Right lobe of liver (tissue), 6 donors: Measurements from ENCODE around the gene PKM. TPM values are rescaled to one million over a fixed set of nuclear protein-coding genes. Genes with fewer than 3 reads are reported as not detected.

Source experiments
- ATAC-seq, 4 donors: fragments of 200-7000 bp; cut with Tn5 transposase; one replicate each; pipeline ENCODE4 v1.9.1; 2020; ENCODE audit warnings: mild to moderate bottlenecking in 4 of 4, moderate library complexity in 4 of 4
- DNase-seq, 3 donors: peaks; one replicate each; pipeline ENCODE4 v3.0.0-alpha.2; 2020
- H3K27ac ChIP-seq, 3 donors: fragments of 200-600 bp; one replicate each; pipeline ENCODE4 v1.8.0; 2022
- H3K27me3 ChIP-seq, 2 donors: fragments of 200-600 bp; one replicate each; pipeline ENCODE4 v1.8.0; 2022
- H3K36me3 ChIP-seq, 4 donors: fragments of 200-600 bp; sonication (generic) in 1 of 4; one replicate each; pipeline versions ENCODE4 v1.5.1 to v1.8.0; 2017 to 2022; ENCODE audit warnings: control low read depth in 1 of 4
- H3K4me1 ChIP-seq, 4 donors: fragments of 200-600 bp; sonication (generic) in 1 of 4; one replicate each; pipeline versions ENCODE4 v1.5.1 to v1.8.0; 2017 to 2022; ENCODE audit warnings: control low read depth in 1 of 4
- H3K4me3 ChIP-seq, 3 donors: fragments of 200-600 bp; one replicate each; pipeline ENCODE4 v1.8.0; 2022
- H3K9me3 ChIP-seq, 4 donors: fragments of 200-600 bp; sonication (generic) in 1 of 4; one replicate each; pipeline versions ENCODE4 v1.5.1 to v1.8.0; 2017 to 2022; ENCODE audit warnings: control low read depth in 1 of 4
- POLR2A ChIP-seq: fragments of 450-650 bp; IDR thresholded peaks from one replicate; pipeline ENCODE4 v1.6.1; 2017; ENCODE audit warnings: antibody characterized with exemption, mild to moderate bottlenecking
- WGBS: methylation state at CpG from one replicate; pipeline ENCODE4 v1.1.6; 2018; ENCODE audit warnings: low coverage, low lambda C conversion rate; ENCODE audit not compliant: insufficient coverage; ENCODE audit errors: missing lambda C conversion rate; 5-methylcytosine and 5-hydroxymethylcytosine counted together
- intact Hi-C, 2 donors: fragments of 100-400 bp; cut with DNase I; formaldehyde crosslinking; loops; one replicate each; pipeline versions ENCODE4 v1.11.2 to v1.14.1; 2022
- total RNA-seq, 6 experiments: library from RNA; depleted of rRNA in 2 of 6; stranded (reverse); fragments of >200 nt in 2 of 6; fragmentation: NEBNext Ultra II Directional in 3 of 6; extraction: Animal tissue kit (Norgen Biotek cat#: 25700) in 3 of 6; gene quantifications; one replicate each; pipeline versions ENCODE4 v1.1.0 to v1.2.4, GENCODE V29; 2016 to 2023
- TF ChIP-seq, protein P1 (sequence below), 4 donors: fragments of 200-600 bp in 3 of 4; fragments of 450-650 bp in 1 of 4; IDR thresholded peaks; one replicate each; pipeline versions ENCODE4 v1.5.1 to v1.8.0; 2016 to 2022; ENCODE audit warnings: antibody characterized with exemption in 4 of 4, mild to moderate bottlenecking in 2 of 4
- donor health status: DM: no; HTN: yes; CAD: no.
- donor health status: DM: no; HTN: no; CAD: no.
- donor health status: DM: no; HTN: no; CAD: no.
- donor health status: DM: no; HTN: yes; CAD: no.
- donor health status: DM: no; HTN: yes; CAD: no.

The PKM gene
- total RNA-seq, 6 experiments from 2014 or later = 18.4 to 106 (median 27.2) TPM

DNA sequence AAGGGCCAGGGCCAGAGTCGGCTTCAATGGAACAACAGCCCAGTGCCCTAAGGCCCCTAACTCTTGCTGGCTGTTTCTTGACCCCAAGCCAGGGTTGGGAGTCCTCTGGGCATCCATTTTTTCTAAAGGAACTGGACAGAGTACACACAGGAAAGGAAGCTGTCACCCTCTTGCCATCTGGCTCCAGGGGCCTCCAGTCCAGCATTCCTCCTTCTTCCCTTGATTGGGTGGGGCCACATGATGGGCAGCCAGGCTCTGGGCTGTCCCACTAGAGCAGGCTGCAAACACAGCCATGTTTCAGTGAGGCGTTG lies 31.8 kb downstream of the PKM start:
- H3K27me3 ChIP-seq = peaks cover 0 to 8% of the 10 kb centered on the region in 2 donors
- H3K4me3 ChIP-seq = no peak overlapping the region
- no peak for ATAC-seq
- TF ChIP-seq POLR2A = no peak
- TF ChIP-seq, protein P1, sequence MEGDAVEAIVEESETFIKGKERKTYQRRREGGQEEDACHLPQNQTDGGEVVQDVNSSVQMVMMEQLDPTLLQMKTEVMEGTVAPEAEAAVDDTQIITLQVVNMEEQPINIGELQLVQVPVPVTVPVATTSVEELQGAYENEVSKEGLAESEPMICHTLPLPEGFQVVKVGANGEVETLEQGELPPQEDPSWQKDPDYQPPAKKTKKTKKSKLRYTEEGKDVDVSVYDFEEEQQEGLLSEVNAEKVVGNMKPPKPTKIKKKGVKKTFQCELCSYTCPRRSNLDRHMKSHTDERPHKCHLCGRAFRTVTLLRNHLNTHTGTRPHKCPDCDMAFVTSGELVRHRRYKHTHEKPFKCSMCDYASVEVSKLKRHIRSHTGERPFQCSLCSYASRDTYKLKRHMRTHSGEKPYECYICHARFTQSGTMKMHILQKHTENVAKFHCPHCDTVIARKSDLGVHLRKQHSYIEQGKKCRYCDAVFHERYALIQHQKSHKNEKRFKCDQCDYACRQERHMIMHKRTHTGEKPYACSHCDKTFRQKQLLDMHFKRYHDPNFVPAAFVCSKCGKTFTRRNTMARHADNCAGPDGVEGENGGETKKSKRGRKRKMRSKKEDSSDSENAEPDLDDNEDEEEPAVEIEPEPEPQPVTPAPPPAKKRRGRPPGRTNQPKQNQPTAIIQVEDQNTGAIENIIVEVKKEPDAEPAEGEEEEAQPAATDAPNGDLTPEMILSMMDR (IDR thresholded peaks at IDR 0.05) = no peak
- intact Hi-C loops = loop anchor here in 1 of 2 donors (10.0 kb wide), 1 partner anchor 86 kb away; no protein-coding TSS in a partner anchor
- H3K4me1 ChIP-seq = peaks cover 0 to 5% (median 0%) of the 10 kb centered on the region in 4 donors
- no peak for DNase-seq
- H3K9me3 ChIP-seq = no peaks in the 10 kb centered on the region
- no CpG with 5 or more reads among the region's 2 CpGs for WGBS
- H3K27ac ChIP-seq = no peak overlapping the region
- peaks cover 0 to 10% (median 0%) of the 10 kb centered on the region in 4 donors for H3K36me3 ChIP-seq

- WGBS = 30% methylated on average over 4 of the region's 11 CpGs
- no peak for TF ChIP-seq POLR2A
- TF ChIP-seq, protein P1 (IDR thresholded peaks at IDR 0.05) = no peak
- peaks cover 0 to 10% (median 0%) of the 10 kb centered on the region in 4 donors for H3K36me3 ChIP-seq
- peaks cover 0 to 5% (median 0%) of the 10 kb centered on the region in 4 donors for H3K4me1 ChIP-seq
- no peaks in the 10 kb centered on the region for H3K9me3 ChIP-seq
- DNase-seq = no peak
- peaks cover 0 to 8% of the 10 kb centered on the region in 2 donors for H3K27me3 ChIP-seq
- no peak for ATAC-seq
- no peak overlapping the region for H3K27ac ChIP-seq
- H3K4me3 ChIP-seq = no peak overlapping the region
- intact Hi-C loops = loop anchor here in 1 of 2 donors (10.0 kb wide), 1 partner anchor 86 kb away; no protein-coding TSS in a partner anchor
These were observed 32.4 kb downstream of the PKM start for GRCh38 chr15:72198356-72199204.

DNA sequence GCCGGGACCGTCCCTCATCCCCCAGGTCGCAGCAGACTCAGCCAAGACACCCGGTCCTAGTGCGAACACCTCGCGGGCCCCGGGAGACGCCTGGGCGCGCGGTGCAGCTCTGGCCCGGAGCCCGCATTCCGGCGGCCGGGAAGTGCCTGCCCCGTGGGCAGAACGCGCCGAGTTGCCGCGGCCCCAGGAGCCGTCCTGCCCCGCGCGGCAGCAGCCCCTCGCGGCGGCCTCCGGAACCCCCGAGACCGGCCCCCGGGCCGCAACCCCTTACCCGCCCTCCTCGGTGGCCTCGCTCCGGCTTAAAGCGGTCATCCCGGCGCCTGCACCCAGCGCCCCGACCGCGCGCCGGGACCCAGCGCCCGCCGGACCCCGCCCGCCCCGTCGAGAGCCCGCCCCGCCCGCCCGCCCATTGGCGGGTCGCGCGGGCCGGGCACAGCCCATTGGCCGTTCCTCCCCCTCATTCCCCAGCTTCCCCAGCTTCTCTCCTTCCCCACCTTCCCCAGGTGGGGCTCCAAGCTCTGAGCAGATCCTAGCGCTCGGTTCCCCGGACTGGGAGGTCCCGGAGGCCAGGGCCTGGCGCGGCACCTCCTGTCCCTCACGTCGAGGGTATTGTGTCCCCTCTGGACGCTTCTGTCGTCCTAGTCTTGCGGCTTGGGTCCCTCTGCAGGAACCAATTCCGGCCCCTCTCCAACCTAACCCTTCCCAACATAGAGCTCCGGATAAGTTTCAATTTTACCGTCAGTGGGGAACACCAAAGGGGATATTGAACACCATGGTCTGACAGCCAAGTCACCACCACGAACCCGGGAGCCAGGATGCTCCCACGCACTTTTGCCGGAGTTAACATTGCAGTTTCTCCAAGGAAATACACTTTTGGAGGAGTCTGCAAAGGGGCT lies 33.3 kb downstream of the PKM start, which contains the start of gene GRAMD2A:
Gene GRAMD2A, minus strand, starts transcription at position 328 of the 896 bp plus-strand sequence.
- intact Hi-C loops = loop anchor here in 1 of 2 donors (10.0 kb wide), 1 partner anchor 87 kb away; no protein-coding TSS in a partner anchor

DNA sequence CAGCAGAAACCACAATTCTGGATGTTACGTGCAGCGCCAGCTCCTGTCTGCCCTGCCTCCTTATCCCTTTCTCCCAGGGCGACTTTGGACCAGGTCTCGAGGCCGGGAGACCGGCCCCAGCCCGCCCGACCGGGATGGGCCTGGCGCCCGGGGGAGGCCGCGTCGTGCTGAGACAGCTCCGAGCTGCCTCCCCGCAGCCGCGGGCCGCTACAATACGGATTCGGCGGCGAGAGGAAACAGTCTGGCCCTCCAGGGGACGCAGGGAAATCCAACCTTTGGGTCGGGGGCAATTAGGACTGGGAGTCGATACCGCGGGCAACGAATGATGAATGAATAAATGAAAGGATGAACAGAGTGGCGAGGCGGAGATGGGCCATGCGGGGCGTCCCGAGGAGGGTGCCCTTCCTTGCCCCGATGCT lies 33.9 kb downstream of the PKM start:
- DNase-seq (no peak), ATAC-seq (no peak)
- Histone ChIP-seq H3K9me3 (no peaks in the 10 kb centered on the region), H3K4me3 (peak overlapping the region in 2 of 3 donors; percentile 13 to 29), H3K4me1 (peaks cover 0 to 5% (median 0%) of the 10 kb centered on the region in 4 donors), H3K36me3 (peaks cover 0 to under 1% (median 0%) of the 10 kb centered on the region in 4 donors), H3K27me3 (peaks cover 0 to 8% of the 10 kb centered on the region in 2 donors), H3K27ac (no peak overlapping the region)
- WGBS = 7% methylated on average over 9 of the region's 35 CpGs
- no peak for TF ChIP-seq POLR2A
- TF ChIP-seq, protein P1 (IDR thresholded peaks at IDR 0.05) = no peak
- intact Hi-C loops = loop anchor here in 1 of 2 donors (10.0 kb wide), 1 partner anchor 88 kb away; no protein-coding TSS in a partner anchor

More for the DNA sequence above, 33.3 kb downstream of the PKM start, which contains the start of gene GRAMD2A:
- no peak for TF ChIP-seq POLR2A
- TF ChIP-seq, protein P1 (IDR thresholded peaks at IDR 0.05) = no peak
- 37% methylated on average over 18 of the region's 83 CpGs for WGBS
- Histone ChIP-seq H3K9me3 (no peaks in the 10 kb centered on the region), H3K27me3 (peaks cover 0 to 8% of the 10 kb centered on the region in 2 donors), H3K4me1 (peaks cover 0 to 5% (median 0%) of the 10 kb centered on the region in 4 donors), H3K36me3 (peaks cover 0 to 4% (median 0%) of the 10 kb centered on the region in 4 donors), H3K27ac (no peak within 1 kb of the TSS), H3K4me3 (peak within 1 kb of the TSS in 2 of 3 donors; percentile 13 to 29)
- ATAC-seq (peak; percentile 3 to 32 (median 16)), DNase-seq (no peak)
